SU-DHL-6 (cell line): ENCODE data around the gene RPL3.

Experiments used
- H2AFZ ChIP-seq: fragments of 200-600 bp; sonication (generic); 2 replicates; pipeline ENCODE4 v1.6.1; 2014; ENCODE audit warnings: low read depth, mild to moderate bottlenecking, moderate library complexity, mixed read lengths, antibody characterized with exemption, low read length; ENCODE audit not compliant: severe bottlenecking
- H3F3A ChIP-seq: fragments of 200-600 bp; shearing (Covaris generic); 2 replicates; pipeline ENCODE4 v1.6.0; 2016; ENCODE audit warnings: antibody characterized with exemption, mild to moderate bottlenecking; ENCODE audit not compliant: insufficient read depth
- H3K27ac ChIP-seq: fragments of 200-600 bp; sonication (generic); 2 replicates; pipeline ENCODE4 v1.5.1; 2016; ENCODE audit warnings: low read depth, mild to moderate bottlenecking, low read length, moderate library complexity, mixed read lengths
- H3K27me3 ChIP-seq: fragments of 200-600 bp; sonication (generic), shearing (Covaris generic); 2 replicates; pipeline ENCODE4 v1.6.0; 2014; ENCODE audit warnings: mild to moderate bottlenecking, low read length
- H3K36me3 ChIP-seq: fragments of 200-600 bp; sonication (generic); 2 replicates; pipeline ENCODE4 v1.6.1; 2014; ENCODE audit warnings: mild to moderate bottlenecking, low read length, mixed read lengths
- H3K4me2 ChIP-seq: fragments of 300-600, 200-600 bp; shearing (Covaris generic), sonication (generic); 2 replicates; pipeline ENCODE4 v1.6.0; 2014; ENCODE audit warnings: low read length, low read depth, mild to moderate bottlenecking; ENCODE audit not compliant: poor library complexity, severe bottlenecking
- H3K4me3 ChIP-seq: fragments of 200-600 bp; sonication (generic); 2 replicates; pipeline ENCODE4 v1.5.1; 2014; ENCODE audit warnings: antibody characterized with exemption, low read length, mild to moderate bottlenecking, mixed read lengths; ENCODE audit not compliant: insufficient read depth, poor library complexity, severe bottlenecking
- H3K79me2 ChIP-seq: fragments of 200-600 bp; sonication (generic); 2 replicates; pipeline ENCODE4 v1.6.1; 2014; ENCODE audit warnings: mild to moderate bottlenecking, low read length, moderate library complexity; ENCODE audit not compliant: insufficient read depth
- H3K9ac ChIP-seq: fragments of 200-600 bp; sonication (generic); 2 replicates; pipeline ENCODE4 v1.7.0; 2014; ENCODE audit warnings: mild to moderate bottlenecking, low read length
- H3K9me2 ChIP-seq: fragments of 200-600 bp; sonication (generic); replicated peaks from 2 replicates; pipeline ENCODE4 v1.6.1; 2014; ENCODE audit warnings: low read length; ENCODE audit not compliant: insufficient read depth
- H3K9me3 ChIP-seq: fragments of 200-600 bp; sonication (generic); 2 replicates; pipeline ENCODE4 v1.6.1; 2014; ENCODE audit warnings: low read length, mixed read lengths; ENCODE audit not compliant: insufficient read depth
- H4K20me1 ChIP-seq: fragments of 200-600 bp; sonication (generic); 2 replicates; pipeline ENCODE4 v1.6.1; 2014; ENCODE audit warnings: low read depth, mild to moderate bottlenecking, antibody characterized with exemption, low read length, moderate library complexity, mixed read lengths
- EZH2phosphoT487 ChIP-seq: fragments of 200-600 bp; sonication (generic), shearing (Covaris generic); conservative IDR thresholded peaks from 2 replicates; pipeline ENCODE4 v1.6.1; 2018; ENCODE audit warnings: mild to moderate bottlenecking, antibody characterized with exemption, low read length, moderate library complexity, mixed read lengths
- TF ChIP-seq, protein P1 (sequence below): fragments of 200-600 bp; sonication (generic); IDR thresholded peaks from one replicate; pipeline ENCODE4 v1.5.1; 2017; ENCODE audit warnings: antibody characterized with exemption, mild to moderate bottlenecking, low read length, moderate library complexity; ENCODE audit not compliant: insufficient read depth, poor library complexity, severe bottlenecking

Gene RPL3

DNA sequence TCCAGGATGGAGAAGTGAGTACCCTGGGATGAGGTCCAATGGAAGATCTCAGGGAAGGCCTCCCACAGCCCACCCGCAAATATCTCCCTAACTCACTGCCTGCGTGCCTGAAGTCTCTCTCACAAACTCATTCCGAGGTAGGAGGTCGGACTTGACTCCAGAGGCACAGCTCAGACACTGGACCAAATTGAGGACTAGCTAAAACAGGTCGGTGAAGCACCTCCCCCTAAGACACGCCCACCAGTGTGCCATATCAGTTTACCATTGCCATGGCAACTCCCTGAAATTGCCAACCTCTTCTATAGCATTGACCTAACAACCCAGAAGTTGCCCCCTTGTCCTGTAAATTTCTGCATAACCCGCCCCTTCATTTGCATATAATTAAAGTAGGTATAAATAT is 17.5 kb downstream of the RPL3 start:
- Histone ChIP-seq H3K4me3 (no peak overlapping the region), H3K79me2 (no peaks in the 10 kb centered on the region), H3K27ac (no peak overlapping the region), H3K9me2 (no peaks in the 10 kb centered on the region), H3K4me2 (no peak overlapping the region), H3K36me3 (no peaks in the 10 kb centered on the region), H2AFZ (no peak overlapping the region), H3K9ac (no peak overlapping the region), H3K27me3 (no peaks in the 10 kb centered on the region), H4K20me1 (no peaks in the 10 kb centered on the region), H3K9me3 (no peaks in the 10 kb centered on the region), H3F3A (no peaks in the 10 kb centered on the region)
- TF ChIP-seq EZH2phosphoT487: no peak
- TF ChIP-seq, protein P1, sequence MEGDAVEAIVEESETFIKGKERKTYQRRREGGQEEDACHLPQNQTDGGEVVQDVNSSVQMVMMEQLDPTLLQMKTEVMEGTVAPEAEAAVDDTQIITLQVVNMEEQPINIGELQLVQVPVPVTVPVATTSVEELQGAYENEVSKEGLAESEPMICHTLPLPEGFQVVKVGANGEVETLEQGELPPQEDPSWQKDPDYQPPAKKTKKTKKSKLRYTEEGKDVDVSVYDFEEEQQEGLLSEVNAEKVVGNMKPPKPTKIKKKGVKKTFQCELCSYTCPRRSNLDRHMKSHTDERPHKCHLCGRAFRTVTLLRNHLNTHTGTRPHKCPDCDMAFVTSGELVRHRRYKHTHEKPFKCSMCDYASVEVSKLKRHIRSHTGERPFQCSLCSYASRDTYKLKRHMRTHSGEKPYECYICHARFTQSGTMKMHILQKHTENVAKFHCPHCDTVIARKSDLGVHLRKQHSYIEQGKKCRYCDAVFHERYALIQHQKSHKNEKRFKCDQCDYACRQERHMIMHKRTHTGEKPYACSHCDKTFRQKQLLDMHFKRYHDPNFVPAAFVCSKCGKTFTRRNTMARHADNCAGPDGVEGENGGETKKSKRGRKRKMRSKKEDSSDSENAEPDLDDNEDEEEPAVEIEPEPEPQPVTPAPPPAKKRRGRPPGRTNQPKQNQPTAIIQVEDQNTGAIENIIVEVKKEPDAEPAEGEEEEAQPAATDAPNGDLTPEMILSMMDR: no peak

DNA sequence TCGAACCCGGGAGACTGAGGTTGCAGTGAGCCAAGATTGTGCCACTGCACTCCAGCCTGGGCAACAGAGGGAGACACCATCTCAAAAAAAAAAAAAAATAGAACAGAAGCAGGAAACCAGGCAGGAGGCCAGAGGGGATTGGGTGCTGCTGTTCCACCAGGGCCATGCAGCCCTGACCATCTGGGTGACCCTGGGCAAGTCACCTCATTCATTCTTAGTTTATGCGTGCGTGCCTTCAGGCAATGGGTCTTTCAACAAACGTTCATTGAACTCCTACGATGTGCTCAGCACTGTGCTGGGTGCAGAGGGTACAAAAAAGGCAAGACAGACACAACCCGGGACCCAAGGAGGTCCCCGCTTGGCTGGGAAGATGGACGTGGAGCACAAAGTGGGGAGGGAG is 18.3 kb downstream of the RPL3 start:
- no peaks in the 10 kb centered on the region for H3K79me2 ChIP-seq
- H3K27me3 ChIP-seq: no peaks in the 10 kb centered on the region
- no peak overlapping the region for H2AFZ ChIP-seq
- H4K20me1 ChIP-seq: no peaks in the 10 kb centered on the region
- H3K9me3 ChIP-seq: no peaks in the 10 kb centered on the region
- H3K36me3 ChIP-seq: no peaks in the 10 kb centered on the region
- no peak overlapping the region for H3K4me3 ChIP-seq
- no peak overlapping the region for H3K27ac ChIP-seq
- H3K9ac ChIP-seq: no peak overlapping the region
- H3F3A ChIP-seq: no peaks in the 10 kb centered on the region
- no peak for TF ChIP-seq EZH2phosphoT487
- TF ChIP-seq, protein P1: no peak
- H3K4me2 ChIP-seq: no peak overlapping the region
- H3K9me2 ChIP-seq: no peaks in the 10 kb centered on the region

DNA sequence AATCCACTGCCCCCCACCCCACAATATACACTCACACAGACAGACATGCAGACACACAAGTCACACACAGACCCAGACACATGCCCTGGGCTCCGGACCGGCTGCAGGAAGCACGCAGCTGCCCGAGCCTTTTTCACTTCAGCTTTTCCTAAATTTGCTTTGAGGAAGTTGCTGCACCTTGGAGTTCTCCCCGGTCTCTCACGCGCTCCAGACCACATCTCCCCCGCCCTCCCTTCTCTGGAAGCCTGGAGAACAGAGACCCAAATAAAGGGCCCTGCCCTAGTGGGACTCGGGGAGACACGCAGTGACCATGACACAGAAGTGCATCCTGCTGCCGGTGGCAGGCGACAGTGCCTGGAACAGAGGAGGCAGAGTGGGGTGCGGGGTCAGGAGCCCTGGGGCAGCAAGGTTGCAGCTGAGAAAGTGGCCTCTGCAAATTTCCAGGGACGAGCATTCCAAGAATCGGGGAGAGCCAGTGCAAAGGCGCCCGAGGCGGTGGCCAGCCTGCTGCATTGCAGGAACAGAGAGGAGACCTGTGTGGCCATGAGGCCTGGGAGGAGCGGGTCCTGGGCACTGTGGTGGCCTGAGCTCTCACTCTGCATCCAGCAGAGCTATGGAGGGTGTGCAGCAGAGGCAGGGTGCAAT is 19.1 kb downstream of the RPL3 start:
- no peak overlapping the region for H3K27ac ChIP-seq
- TF ChIP-seq, protein P1: no peak
- TF ChIP-seq EZH2phosphoT487: no peak
- H3K27me3 ChIP-seq: no peaks in the 10 kb centered on the region
- H3K4me2 ChIP-seq: no peak overlapping the region
- no peaks in the 10 kb centered on the region for H3K9me2 ChIP-seq
- H3K79me2 ChIP-seq: no peaks in the 10 kb centered on the region
- no peak overlapping the region for H3K9ac ChIP-seq
- no peaks in the 10 kb centered on the region for H3F3A ChIP-seq
- no peak overlapping the region for H3K4me3 ChIP-seq
- H2AFZ ChIP-seq: no peak overlapping the region
- no peaks in the 10 kb centered on the region for H4K20me1 ChIP-seq
- no peaks in the 10 kb centered on the region for H3K9me3 ChIP-seq
- no peaks in the 10 kb centered on the region for H3K36me3 ChIP-seq
